T-cell (primary cell): ENCODE results near the gene CACNG4. TPM values are rescaled to one million over a fixed set of nuclear protein-coding genes. Genes with fewer than 3 reads are reported as not detected.
A peak's percentile ranks its signal among the peaks of the same experiment; 100 is the strongest.

Experiments
- ATAC-seq, 4 experiments: fragments of 200-7000 bp in 3 of 4; fragments of 150-1000 bp in 1 of 4; cut with Tn5 transposase; replicated peaks in 1 of 4; 1 replicate in 3 of 4; 2 replicates in 1 of 4; pipeline ENCODE4 v1.10.0; 2021; ENCODE audit warnings: moderate library complexity in 3 of 4, mild to moderate bottlenecking in 2 of 4, moderate number of reproducible peaks in 1 of 4
- CTCF ChIA-PET, 2 donors: fragments of 300-600 bp; sonication (Branson Sonifier 250); formaldehyde crosslinking; loops; one replicate each; lab custom pipeline; 2022; ENCODE audit warnings: antibody characterized with exemption in 2 of 2; lab: Charles Lee
- POLR2A ChIA-PET, 2 donors: fragments of 300-600 bp; sonication (Branson Sonifier 250); formaldehyde crosslinking; loops; one replicate each; lab custom pipeline; 2022; ENCODE audit warnings: antibody characterized with exemption in 2 of 2; lab: Charles Lee
- DNase-seq, 35 experiments: peaks; one replicate each; pipeline versions ENCODE4 v3.0.0 to v3.0.0-alpha.2; 2013 to 2023
- H3K27ac ChIP-seq: one replicate; pipeline ENCODE4 v1.5.1; 2013; ENCODE audit warnings: low read length
- H3K27me3 ChIP-seq, 2 experiments: replicated peaks in 1 of 2; 1 replicate in 1 of 2; 2 replicates in 1 of 2; pipeline versions ENCODE4 v1.6.1 to v1.7.0; 2013; ENCODE audit warnings: low read length in 1 of 2, mixed read lengths in 1 of 2; ENCODE audit not compliant: control insufficient read depth in 2 of 2, insufficient read depth in 2 of 2; ENCODE audit errors: extremely low read depth in 1 of 2
- H3K36me3 ChIP-seq, 2 donors: 1 replicate in 1 of 2; 2 replicates in 1 of 2; pipeline versions ENCODE4 v1.6.1 to v1.7.0; 2013; ENCODE audit warnings: low read length in 1 of 2; ENCODE audit not compliant: control insufficient read depth in 2 of 2, insufficient read depth in 1 of 2; ENCODE audit errors: extremely low read depth in 1 of 2
- H3K4me1 ChIP-seq, 2 experiments: 1 replicate in 1 of 2; 2 replicates in 1 of 2; pipeline versions ENCODE4 v1.6.1 to v1.7.0; 2013; ENCODE audit warnings: low read length in 2 of 2, mixed read lengths in 1 of 2; ENCODE audit not compliant: insufficient read depth in 2 of 2, control insufficient read depth in 1 of 2; ENCODE audit errors: extremely low read depth in 1 of 2
- H3K4me3 ChIP-seq, 2 donors: 1 replicate in 1 of 2; 2 replicates in 1 of 2; pipeline versions ENCODE4 v1.5.1 to v1.7.0; 2013; ENCODE audit warnings: mild to moderate bottlenecking in 2 of 2, low read length in 1 of 2, moderate library complexity in 1 of 2; ENCODE audit not compliant: control insufficient read depth in 1 of 2; ENCODE audit errors: extremely low read depth in 1 of 2
- H3K9me3 ChIP-seq: 2 replicates; pipeline ENCODE4 v1.7.0; 2013
- H3K27ac Mint-ChIP-seq, 2 donors: one replicate each; pipeline ENCODE4 v1.8.0; 2020 to 2021; ENCODE audit warnings: mild to moderate bottlenecking in 2 of 2, mixed read lengths in 2 of 2
- H3K27me3 Mint-ChIP-seq, 2 donors: one replicate each; pipeline ENCODE4 v1.8.0; 2021 to 2022; ENCODE audit warnings: mixed read lengths in 2 of 2
- H3K36me3 Mint-ChIP-seq: one replicate; pipeline ENCODE4 v1.8.0; 2021; ENCODE audit warnings: mixed read lengths
- H3K4me1 Mint-ChIP-seq, 3 donors: one replicate each; pipeline ENCODE4 v1.8.0; 2020 to 2022; ENCODE audit warnings: mixed read lengths in 3 of 3, mild to moderate bottlenecking in 1 of 3
- H3K4me3 Mint-ChIP-seq, 3 donors: one replicate each; pipeline ENCODE4 v1.8.0; 2020 to 2022; ENCODE audit warnings: mild to moderate bottlenecking in 3 of 3, mixed read lengths in 3 of 3, moderate library complexity in 3 of 3
- H3K9me3 Mint-ChIP-seq, 3 donors: one replicate each; pipeline ENCODE4 v1.8.0; 2020 to 2022; ENCODE audit warnings: mixed read lengths in 3 of 3
- WGBS: methylation state at CpG from one replicate; pipeline ENCODE4 v1.1.5; 2013; ENCODE audit warnings: missing lambda C conversion rate; ENCODE audit not compliant: insufficient coverage; 5-methylcytosine and 5-hydroxymethylcytosine counted together
- total RNA-seq, 35 experiments: library from RNA in 6 of 35; stranded (reverse) in 6 of 35; fragments of 120-200 nt in 1 of 35; gene quantifications; one replicate each; pipeline versions ENCODE4 v1.2.1 to v1.2.4 and lab custom pipeline; 2013 to 2026

CACNG4 gene
- total RNA-seq, 5 donors from 2014 or later (not counting 1 experiment from before 2014, with no cell fraction given) = 0.06 to 0.20 (median 0.13) TPM; not detected in 2

DNA sequence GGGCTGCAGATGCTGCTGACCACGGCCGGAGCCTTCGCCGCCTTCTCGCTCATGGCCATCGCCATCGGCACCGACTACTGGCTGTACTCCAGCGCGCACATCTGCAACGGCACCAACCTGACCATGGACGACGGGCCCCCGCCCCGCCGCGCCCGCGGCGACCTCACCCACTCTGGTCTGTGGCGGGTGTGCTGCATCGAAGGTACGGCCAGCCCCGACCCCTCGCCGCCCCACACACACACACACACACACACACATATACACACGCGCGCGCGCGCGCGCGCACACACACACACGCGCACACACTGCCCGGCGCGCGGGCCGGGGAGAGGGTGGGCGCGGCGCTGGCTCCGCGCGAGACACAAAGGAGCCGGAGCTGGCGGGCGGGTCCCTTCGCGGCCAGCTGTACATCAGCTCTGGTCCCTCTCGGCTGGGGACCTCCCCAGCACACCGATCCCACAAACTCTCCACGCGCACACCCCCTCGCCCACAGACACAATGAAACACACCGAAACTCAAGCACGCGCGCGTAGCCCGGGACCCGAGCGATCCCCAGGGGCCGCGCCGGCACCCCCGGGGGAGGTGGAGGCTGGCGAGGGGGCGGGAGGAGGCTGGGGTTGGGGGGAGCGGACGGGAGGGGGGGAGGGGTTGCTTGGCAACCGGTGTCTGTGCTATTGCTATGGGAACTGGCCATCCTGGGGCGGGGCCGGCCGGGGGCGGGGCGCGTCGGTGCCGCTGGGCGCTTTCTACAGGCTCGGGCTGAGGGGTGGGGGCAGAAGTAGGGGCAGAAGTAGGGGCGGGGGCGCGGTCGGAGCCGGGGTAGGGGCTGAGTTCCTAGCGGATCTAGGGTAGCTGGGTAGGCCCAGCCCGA is 658 bp downstream of the CACNG4 start:
- ATAC-seq = peak in 3 of 4 experiments; percentile 15 to 28 (median 26)
- H3K27me3 ChIP-seq = peaks cover 7 to 72% of the 10 kb centered on the region in 2 experiments
- ChIA-PET POLR2A (no interaction called here), CTCF (no interaction called here)
- no peaks in the 10 kb centered on the region for H3K9me3 ChIP-seq
- H3K9me3 Mint-ChIP-seq = no peaks in the 10 kb centered on the region
- H3K36me3 Mint-ChIP-seq = no peaks in the 10 kb centered on the region
- peaks cover 0 to 12% of the 10 kb centered on the region in 2 experiments for H3K4me1 ChIP-seq
- H3K27ac ChIP-seq = no peak overlapping the region
- 1% methylated on average over 30 of the region's 92 CpGs for WGBS
- H3K4me3 ChIP-seq = peak overlapping the region in 1 of 2 donors; percentile 34
- no peak overlapping the region for H3K27ac Mint-ChIP-seq
- H3K36me3 ChIP-seq = no peaks in the 10 kb centered on the region
- DNase-seq = peak in 2 of 35 experiments; percentile 2 to 5
- peaks cover 10 to 22% (median 14%) of the 10 kb centered on the region in 3 donors for H3K4me1 Mint-ChIP-seq
- H3K4me3 Mint-ChIP-seq = peak overlapping the region; percentile 54 to 67 (median 65)
- H3K27me3 Mint-ChIP-seq = peaks cover 64 to 69% of the 10 kb centered on the region in 2 donors

DNA sequence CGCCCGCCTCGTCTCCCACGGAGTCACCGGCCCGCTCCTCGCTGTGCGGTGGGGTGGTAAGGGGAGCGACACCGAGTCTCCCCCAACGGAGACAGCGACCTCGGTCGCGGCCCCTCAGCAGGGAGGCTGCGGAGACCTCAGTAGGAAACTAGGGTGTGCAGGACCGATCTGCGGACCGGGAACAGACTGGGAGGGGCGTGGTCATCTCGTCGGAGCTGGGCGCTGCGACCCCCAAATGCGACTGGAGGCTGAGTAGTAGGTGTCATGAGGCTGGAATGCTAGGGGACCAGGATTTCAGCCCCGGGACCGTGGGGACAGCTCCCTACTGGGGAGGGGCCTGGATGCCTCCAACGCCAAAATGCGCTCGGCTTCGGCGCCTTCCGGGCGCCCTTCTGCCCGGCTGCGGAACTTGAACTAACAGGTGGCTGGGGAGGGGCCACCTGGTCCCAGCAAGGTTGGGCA is 1.3 kb downstream of the CACNG4 start:
- Histone ChIP-seq H3K4me3 (peak overlapping the region in 1 of 2 donors; percentile 48), H3K9me3 (no peaks in the 10 kb centered on the region), H3K27ac (no peak overlapping the region), H3K36me3 (no peaks in the 10 kb centered on the region), H3K4me1 (peaks cover 0 to 12% of the 10 kb centered on the region in 2 experiments), H3K27me3 (peaks cover 7 to 71% of the 10 kb centered on the region in 2 experiments)
- H3K27ac Mint-ChIP-seq = no peak overlapping the region
- ChIA-PET CTCF (interaction anchor here in 1 of 2 donors (0.8 kb wide), 1 partner anchor 482 kb away, joined by 3 read pairs; no protein-coding TSS in a partner anchor), POLR2A (no interaction called here)
- peaks cover 66 to 71% of the 10 kb centered on the region in 2 donors for H3K27me3 Mint-ChIP-seq
- peak overlapping the region; percentile 54 to 65 (median 59) for H3K4me3 Mint-ChIP-seq
- peaks cover 10 to 22% (median 14%) of the 10 kb centered on the region in 3 donors for H3K4me1 Mint-ChIP-seq
- no peaks in the 10 kb centered on the region for H3K9me3 Mint-ChIP-seq
- 2% methylated on average over 34 of the region's 36 CpGs for WGBS
- H3K36me3 Mint-ChIP-seq = no peaks in the 10 kb centered on the region
- DNase-seq (no peak), ATAC-seq (peak in 1 of 4 experiments; percentile 28)

DNA sequence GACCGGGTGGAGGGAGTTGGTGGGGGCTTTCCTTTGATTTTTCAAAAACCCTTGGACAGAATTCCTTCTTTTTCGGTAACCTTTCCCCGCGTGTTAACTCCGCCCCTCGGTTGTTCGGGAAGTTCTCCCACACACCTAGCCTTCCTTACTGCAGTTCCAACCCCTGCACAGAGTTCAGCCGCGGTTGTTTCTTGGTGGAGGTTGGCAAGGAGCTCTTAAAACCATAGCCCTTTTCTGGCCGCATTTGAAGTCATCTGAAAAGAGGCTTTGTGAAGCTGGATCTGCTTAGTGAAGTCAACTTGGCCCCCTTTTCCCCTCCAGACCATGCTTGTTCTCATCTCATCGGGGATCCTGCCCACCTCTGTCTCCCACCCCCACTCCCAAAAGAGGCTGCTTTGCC is 1.8 kb downstream of the CACNG4 start:
- Mint-ChIP-seq H3K27ac (no peak overlapping the region), H3K4me3 (peak overlapping the region; percentile 54 to 67 (median 65)), H3K27me3 (peaks cover 67 to 72% of the 10 kb centered on the region in 2 donors), H3K9me3 (no peaks in the 10 kb centered on the region), H3K4me1 (peaks cover 10 to 22% (median 14%) of the 10 kb centered on the region in 3 donors), H3K36me3 (no peaks in the 10 kb centered on the region)
- ChIA-PET CTCF (interaction anchor here in 1 of 2 donors (0.8 kb wide), 1 partner anchor 482 kb away, joined by 3 read pairs; no protein-coding TSS in a partner anchor), POLR2A (no interaction called here)
- no CpG with 5 or more reads among the region's 11 CpGs for WGBS
- Histone ChIP-seq H3K36me3 (no peaks in the 10 kb centered on the region), H3K4me3 (peak overlapping the region in 1 of 2 donors; percentile 48), H3K27ac (no peak overlapping the region), H3K9me3 (no peaks in the 10 kb centered on the region), H3K4me1 (peaks cover 0 to 12% of the 10 kb centered on the region in 2 experiments), H3K27me3 (peaks cover 7 to 76% of the 10 kb centered on the region in 2 experiments)
- DNase-seq = no peak
- no peak for ATAC-seq

DNA sequence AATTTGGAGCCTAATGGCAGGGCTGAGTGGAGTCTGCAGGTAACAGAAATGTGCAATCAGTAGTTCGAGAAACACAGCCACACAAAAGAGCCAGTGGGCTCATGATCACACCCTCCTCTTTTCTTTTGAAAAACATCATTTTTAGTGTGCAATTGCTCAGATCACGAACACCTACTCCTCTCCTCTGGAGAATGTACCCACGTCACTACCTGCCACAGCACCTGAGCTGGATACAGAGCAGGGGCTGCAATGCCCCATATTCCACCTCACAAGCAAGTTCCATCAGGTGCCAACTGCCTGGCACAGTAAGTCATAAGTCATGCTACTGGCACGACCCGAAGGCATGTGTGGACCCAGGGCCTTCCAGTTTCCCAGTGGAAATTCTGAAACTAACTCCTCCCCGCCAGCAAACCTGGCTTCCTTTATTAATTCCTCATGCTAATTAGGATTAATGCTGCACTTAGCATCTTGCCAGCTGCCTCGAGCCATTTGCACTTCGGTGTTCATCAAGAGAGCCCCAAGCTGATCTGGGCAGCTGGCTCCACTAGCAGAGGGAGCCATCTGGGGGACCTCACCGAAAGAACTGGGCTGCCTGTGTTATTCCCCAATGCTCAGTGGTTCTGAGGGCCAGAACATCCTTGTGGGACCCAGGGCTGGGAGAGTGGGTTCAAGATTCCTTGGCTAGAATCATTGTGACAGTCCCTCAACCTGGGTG is 2.4 kb downstream of the CACNG4 start:
- Histone ChIP-seq H3K36me3 (no peaks in the 10 kb centered on the region), H3K4me1 (peaks cover 0 to 12% of the 10 kb centered on the region in 2 experiments), H3K27me3 (peaks cover 7 to 81% of the 10 kb centered on the region in 2 experiments), H3K4me3 (no peak overlapping the region), H3K9me3 (no peaks in the 10 kb centered on the region), H3K27ac (no peak overlapping the region)
- peak overlapping the region; percentile 54 to 67 (median 65) for H3K4me3 Mint-ChIP-seq
- WGBS = 68% methylated on average over 8 of the region's 9 CpGs
- CTCF ChIA-PET = interaction anchor here in 1 of 2 donors (0.8 kb wide), 1 partner anchor 483 kb away, joined by 3 read pairs; no protein-coding TSS in a partner anchor
- no peak for DNase-seq
- H3K9me3 Mint-ChIP-seq = no peaks in the 10 kb centered on the region
- H3K4me1 Mint-ChIP-seq = peaks cover 10 to 22% (median 14%) of the 10 kb centered on the region in 3 donors
- no peaks in the 10 kb centered on the region for H3K36me3 Mint-ChIP-seq
- POLR2A ChIA-PET = no interaction called here
- peak overlapping the region in 1 of 2 donors; percentile 37 for H3K27ac Mint-ChIP-seq
- ATAC-seq = no peak
- H3K27me3 Mint-ChIP-seq = peaks cover 72 to 76% of the 10 kb centered on the region in 2 donors

DNA sequence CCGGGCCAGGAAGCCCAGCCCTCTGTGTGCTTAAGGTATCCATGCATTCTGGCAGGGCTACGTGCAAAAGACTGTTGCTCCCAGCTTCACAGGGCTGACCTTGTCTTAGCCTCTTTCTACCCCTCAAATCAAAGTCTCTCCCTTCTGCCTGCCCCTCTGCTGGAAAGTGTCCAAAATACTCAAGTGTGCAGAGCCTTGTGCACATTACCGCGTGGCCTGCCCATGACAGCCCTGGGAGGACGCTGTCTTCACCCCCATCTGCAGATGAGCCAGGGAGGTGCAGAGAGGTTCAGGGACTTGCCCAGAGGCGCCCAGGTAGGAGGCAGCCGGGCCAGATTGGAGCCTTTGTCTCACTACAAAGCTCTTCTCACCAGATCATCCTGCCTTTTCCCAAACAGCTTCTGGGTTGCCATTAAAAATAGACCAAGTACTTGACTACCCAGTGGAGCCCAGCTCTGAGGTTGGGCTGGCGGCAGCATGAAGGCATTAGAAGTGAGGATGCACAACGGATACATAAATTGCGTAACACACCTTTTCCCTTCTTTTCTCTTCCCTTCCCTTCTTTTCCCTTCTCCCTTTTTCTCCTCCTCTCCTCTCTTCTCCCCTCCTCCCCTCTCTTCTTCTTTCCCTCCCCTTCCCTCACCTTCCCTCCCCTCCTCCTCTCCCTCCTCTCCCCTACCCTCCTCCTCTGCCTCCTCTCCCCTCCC is 3.5 kb downstream of the CACNG4 start:
- H3K27ac Mint-ChIP-seq = no peak overlapping the region
- ATAC-seq (no peak), DNase-seq (no peak)
- Histone ChIP-seq H3K4me1 (peaks cover 0 to 12% of the 10 kb centered on the region in 2 experiments), H3K27me3 (peaks cover 3 to 79% of the 10 kb centered on the region in 2 experiments), H3K4me3 (no peak overlapping the region), H3K36me3 (no peaks in the 10 kb centered on the region), H3K9me3 (no peaks in the 10 kb centered on the region), H3K27ac (no peak overlapping the region)
- POLR2A ChIA-PET = no interaction called here
- peak overlapping the region in 1 of 3 donors; percentile 65 for H3K4me3 Mint-ChIP-seq
- peaks cover 10 to 21% (median 14%) of the 10 kb centered on the region in 3 donors for H3K4me1 Mint-ChIP-seq
- WGBS = 78% methylated on average over 6 of the region's 10 CpGs
- CTCF ChIA-PET = no interaction called here
- H3K36me3 Mint-ChIP-seq = no peaks in the 10 kb centered on the region
- H3K9me3 Mint-ChIP-seq = no peaks in the 10 kb centered on the region
- H3K27me3 Mint-ChIP-seq = peaks cover 62 to 71% of the 10 kb centered on the region in 2 donors
